DMS153 (cell line): ENCODE results near the gene PALM2AKAP2.

Experiments
- DNase-seq: peaks from one replicate; lab custom pipeline; 2025; lab: John Stamatoyannopoulos, UW

PALM2AKAP2 gene

DNA sequence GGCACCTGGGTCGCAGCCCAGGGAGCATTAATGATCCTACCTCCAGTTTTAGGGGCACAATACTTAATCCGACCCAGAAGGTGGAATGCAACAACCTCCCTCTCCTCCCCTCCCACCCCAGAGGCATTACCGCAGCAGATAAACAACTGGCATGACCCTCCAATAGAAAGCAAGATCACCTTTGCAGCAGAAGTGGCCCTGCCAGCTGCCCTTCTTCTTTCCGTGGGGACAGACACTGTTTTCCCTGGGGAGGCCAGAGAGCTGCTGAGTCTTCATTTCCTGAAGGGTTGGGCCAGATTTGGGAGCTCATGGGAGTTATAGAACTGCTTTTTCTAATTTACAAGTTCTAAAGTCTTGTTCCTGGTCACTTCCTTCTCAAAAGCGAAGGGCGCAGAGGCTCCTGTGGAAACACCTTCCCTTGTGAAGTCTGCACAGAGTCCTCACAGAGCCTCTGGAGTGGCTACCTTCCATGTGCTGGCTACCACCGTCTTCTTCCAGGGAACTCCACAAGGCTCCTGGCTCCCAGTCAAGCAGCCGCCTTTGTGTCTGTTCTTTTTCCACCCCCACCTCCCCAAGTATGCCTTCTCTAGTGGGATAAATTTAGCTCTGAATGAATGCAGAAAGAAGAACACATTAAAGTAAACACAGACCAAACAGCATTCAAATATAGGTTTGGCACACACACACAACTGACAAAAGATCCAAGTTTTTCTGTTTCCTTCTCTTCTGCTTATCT is 8.0 kb upstream of the PALM2AKAP2 start:
- peak; percentile 10 for DNase-seq

DNA sequence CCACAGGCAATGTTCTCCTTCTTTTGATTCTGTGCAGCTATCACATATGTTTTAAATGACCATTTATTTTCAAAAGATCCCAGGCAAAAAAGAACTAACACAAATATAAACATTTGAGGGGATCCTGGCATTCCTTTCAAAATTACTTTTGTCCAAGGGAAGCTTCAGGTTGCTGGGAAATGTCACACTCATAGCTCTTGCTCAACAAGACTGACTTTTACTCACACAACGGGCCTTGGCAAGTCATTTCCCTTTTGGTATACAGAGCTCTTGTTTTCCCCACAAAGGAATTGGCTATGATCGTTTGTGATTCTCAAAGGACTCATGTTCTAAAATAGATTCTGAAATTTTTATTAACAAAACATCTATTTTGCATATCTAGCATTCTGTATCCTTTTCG is 4.5 kb upstream of the PALM2AKAP2 start:
- no peak for DNase-seq

DNA sequence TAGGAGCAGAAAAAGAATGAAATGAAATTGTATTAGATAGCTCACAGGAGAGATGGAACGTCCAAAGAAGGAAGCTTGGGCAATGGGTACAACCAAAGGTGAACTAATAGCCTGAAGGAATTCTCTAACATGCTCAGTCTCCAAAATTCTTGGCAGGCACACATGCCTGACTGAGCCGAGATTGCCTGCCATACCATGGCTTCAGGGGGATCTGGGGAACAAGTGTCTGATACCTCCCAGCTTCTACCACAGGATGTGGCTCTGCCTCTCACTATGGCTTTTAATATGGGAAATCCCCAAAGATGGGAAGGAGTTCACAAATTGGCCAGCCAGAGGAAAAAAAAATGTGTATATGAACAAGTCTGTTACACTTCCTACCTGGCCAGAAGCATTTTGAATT is 3.6 kb upstream of the PALM2AKAP2 start:
- DNase-seq, result no peak

DNA sequence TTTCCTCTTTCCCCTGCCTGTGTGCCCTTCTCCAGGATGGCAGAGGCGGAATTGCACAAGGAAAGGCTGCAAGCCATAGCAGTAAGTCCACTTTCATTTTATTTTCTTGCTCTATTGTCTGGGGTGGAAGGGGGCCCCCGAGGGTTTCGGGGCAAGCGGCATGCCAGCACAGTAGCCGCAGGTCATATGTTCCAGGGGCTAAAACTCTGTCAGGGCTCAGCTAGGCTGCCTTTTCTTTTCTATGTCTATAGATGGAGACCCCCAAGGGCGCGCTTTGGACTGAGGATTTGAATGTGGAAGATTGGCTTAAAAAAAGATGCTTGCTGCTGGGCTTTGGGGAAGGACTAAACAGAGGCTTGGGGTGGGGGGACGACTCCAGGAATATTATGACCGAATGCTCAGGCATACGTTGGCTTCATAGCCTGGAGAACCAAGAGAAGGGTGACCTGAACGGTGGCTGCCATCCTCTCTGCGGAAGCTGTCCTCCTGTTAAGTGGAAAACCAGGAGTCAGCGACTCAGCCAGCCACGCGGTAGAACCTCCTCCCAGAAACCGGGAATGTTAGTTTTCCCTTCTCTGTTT is 545 bp downstream of the PALM2AKAP2 start:
- DNase-seq, result no peak

DNA sequence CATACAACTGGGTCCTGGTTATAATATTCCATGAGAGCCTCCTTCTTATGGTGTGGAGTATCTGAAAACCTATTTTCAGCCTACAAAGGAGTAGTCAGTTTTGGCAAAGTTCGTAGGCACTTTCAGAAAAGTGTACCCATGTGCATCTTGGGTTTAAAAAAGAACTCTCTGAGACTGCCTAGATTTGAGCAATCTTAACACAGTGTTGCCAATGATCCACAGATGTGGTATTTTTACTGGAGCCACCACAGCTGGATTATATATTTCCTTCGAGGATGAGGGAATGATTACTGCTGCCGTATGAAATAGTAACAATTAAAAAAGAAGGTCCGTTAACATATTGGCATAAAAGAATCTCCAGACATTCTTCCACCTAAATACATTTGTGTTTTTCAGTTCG is 1.1 kb downstream of the PALM2AKAP2 start:
- DNase-seq, result no peak

DNA sequence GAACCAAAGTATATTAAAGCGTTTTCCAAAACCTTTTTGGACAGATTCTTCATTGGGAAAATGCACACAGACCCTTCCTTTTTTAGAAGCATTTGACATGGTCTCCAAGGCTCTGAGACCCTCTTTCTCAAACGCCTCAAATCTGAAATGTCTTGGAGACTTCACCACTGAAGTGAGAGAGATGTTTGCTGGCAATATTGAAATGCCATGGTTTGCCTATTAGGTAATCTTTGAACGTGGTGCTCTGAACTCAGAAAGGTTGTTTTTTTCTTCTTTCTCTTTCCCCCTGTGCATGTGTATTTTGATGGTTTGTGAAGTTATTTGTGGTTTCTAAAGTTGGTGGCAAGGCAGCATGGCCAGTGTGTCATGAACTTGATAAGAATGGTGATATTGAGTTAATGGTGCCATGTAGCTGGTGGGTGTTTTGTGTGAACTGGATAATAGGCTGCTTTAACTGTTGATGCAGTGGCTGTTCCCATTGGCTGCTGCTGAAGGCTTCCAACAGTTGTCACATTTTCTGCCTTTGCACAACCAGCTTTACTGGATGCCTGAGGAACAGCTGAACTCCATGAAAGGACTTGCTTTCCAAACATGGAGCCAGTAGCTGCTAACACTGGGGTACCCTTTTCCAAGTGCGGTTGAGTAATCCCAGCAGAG is 1.7 kb downstream of the PALM2AKAP2 start:
- no peak for DNase-seq

DNA sequence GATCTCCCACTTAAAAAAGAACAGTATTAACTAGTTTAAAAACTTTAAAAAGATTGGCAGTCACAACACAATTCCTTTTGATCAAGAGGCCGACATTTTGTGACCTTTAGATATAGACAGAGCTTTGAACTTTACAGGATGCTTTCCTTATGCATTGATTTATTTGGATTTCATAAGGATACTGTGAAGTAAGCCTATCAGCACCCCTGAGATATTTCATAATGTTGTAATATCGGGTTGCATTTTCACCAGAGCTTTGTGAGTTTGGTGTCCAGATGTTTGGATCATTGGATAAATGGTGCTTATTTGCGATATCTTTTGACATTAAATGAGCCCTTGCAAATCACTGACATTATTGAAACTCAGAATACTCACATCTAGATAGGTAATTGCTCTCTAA is 7.7 kb downstream of the PALM2AKAP2 start:
- DNase-seq, result no peak

DNA sequence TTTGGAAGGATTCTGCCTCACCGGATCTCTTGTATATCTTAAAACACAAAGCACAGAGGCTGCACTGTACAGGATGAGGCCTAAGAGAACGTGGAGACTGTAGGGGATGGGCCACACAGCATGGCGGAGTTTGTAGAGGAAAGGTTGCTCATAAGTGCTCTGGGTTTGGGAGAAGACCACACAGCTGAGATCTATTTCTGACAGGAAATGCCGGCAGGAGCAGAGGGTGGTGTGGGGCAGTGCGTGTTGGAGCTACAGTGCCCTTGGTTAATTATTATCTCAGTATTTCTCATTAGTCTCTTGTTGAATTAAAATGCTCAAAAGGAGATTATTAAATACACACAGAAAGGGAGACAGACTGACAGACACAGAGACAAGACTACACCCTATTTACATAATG is 9.6 kb downstream of the PALM2AKAP2 start:
- DNase-seq, result no peak

DNA sequence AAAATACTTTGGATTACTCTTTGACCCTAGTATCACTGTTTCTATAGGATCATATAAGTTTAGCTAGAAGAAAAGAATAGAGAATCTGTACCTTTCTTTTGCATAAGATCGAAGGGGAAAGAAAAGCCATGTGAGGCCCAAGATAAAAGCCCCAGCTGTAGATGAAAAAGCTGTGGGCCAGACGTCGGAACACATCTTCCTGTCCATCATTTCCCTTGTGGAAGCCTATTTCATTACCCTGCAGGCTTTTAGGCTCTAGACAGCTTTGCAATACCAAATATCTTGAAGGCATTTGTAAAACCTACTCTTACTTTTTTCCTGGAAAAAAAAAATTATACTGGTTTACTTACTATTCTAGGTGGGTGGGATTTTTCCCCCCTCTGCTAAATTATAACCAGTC is 10.0 kb downstream of the PALM2AKAP2 start:
- DNase-seq, result no peak

DNA sequence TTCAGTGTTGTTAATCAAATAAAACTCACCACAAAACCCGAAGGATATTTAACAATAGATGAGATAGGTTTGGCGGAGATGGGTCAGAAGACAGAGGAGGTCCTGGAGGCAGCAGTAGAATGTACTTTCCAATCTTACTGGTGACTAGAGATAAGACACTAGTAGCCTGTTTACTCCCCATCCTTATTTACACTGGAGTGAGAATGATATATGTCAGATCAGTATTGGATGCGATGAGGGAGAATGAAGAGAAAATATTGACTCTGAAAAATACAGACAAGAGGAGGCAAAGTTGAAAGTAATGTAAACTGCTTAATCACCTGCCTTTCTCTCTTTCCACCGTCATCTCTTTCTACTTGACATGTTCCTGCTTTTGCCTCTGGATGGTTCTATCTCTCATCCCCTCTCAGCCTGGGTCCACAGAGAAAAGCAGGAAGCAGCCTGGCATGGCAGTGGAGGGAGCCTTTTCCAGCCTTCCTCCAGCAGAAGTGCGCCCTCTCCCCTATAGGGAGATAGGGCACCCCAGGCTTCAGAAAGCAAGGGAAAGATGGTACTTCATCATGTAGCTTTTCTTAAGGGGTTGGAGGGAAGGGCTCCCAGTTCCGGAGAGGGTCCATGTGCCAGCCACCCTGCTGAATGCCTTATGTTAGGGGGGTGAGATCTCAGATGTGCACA is 11.1 kb downstream of the PALM2AKAP2 start:
- DNase-seq, result no peak

DNA sequence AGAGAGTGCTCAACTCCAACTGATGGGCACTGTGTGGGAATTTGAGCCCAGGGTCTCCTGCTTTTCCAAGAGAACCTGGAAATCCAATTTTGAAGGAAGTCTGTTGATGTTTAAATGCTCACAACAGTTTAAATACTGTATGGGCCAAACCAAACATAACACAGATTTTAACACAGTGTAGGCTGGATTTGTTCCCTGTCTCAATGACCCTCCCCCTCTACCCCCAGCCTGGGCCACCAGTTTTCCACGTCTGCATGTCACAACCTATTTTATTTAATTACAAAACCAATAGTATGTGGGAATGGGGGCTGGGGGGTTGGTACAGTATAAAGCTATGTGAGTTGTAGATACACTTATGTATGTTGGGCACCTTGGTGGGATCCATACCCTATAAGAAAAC is 11.7 kb downstream of the PALM2AKAP2 start:
- DNase-seq, result no peak

DNA sequence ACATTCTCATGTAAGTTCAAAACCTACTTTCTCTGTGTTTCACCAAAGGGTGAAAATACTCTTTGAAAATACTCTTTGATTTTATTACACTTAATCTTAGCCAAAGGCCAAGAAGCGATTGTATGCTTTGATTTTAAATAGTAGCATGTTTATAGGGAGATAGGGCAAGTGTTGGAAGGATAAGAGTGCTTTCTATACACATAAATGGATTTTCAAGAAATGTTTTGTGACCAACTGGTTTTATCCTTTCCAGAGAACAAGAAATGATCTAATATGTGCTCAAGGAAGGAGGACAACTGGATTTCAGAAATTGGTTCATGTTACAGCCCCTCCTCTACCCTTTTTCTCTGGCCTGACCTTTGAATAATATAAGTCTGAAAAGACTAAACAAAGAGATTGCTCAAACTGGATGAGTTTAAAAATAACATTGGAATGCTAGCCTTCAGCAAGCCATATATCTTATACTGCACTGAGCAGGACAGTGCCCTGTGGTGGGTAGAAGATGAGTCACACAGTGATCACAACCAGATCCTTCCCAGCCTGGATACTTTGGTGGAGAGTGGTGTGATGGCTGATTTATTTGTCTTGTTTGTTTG is 13.1 kb downstream of the PALM2AKAP2 start:
- DNase-seq, result no peak

DNA sequence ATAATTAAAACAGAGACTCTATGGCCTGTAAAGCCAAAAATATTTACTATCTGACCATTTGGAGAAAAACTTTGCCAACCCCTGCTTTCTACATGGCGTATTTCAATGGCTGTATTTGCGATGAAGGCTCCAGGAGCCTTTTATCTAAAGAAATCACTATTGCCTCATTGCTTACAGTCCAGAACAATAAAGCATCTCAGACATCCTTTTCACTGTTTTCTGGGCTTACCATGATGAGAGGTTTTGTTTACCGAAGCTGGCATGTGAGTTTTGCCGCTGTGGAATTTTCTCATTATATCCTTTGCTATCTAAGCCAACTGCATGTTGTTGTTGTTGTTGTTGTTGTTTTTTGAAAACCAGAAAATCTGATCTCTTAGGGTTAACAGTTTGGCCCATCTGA is 13.9 kb downstream of the PALM2AKAP2 start:
- no peak for DNase-seq

DNA sequence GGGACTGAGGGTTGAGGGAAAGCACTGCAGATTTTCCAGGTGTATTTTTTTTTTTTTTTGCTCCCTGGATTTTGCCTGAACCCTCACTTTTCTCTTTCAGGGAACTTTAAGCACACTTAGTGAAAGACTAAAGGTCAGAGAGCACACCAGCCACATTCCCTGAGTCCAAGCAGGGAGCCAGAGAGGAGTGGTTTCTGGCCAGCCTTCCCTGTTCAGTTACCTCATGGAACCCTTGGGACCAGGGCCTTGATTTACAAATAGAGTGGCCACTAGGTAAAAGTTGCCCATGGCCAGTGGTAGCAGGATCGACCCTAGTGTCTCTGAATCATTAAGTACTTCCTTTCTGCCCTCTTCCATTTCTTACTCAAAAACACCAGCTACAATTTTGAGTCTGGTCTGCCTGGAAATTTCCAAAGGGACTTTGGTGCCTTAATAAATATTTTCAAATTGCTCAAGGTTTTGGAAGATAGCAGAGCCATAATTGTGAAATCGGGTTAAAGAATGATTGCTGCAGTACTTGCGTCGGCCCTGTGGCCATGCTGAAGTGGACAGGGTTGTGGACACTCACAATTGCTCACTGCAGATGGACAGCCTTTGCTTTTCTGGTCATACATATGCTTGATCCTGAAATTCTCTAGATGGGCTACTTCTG is 14.5 kb downstream of the PALM2AKAP2 start:
- no peak for DNase-seq

DNA sequence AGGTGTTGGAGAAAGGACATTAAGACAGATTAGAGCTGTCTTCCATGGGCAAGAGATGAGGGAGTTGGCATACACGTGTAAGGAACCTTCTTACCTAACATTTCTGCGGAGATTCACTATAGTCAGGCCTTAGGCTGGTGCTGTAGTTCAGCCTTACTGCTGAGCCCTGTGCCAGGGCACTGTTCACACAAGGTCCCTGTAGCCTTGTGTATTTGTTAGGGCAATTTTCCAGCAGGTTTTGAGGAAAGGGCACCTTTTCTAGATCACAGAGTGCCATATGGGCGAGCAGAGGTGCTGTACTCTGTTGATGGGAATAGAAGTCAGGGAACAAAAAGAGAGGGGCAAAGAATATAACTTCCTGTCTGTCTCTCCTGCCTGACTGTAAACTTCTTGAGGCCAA is 15.6 kb downstream of the PALM2AKAP2 start:
- DNase-seq, result no peak

DNA sequence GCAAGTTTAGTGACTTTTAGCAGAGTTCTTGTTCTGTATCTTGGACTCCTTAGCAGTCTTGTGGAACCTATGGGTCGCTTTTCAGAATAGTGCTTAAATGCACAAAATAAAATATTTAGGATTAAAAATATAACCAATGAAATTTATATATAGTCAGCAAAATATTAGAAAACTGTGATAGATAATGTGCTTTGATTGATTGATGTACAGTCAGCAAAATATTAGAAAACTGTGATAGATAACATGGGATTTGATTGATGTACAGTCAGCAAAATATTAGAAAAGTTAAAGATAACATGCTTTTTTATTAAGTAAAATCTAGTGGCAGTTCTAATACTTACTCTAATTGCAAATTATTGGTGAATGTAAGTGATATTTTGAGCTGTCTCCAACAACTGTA is 16.1 kb downstream of the PALM2AKAP2 start:
- no peak for DNase-seq

DNA sequence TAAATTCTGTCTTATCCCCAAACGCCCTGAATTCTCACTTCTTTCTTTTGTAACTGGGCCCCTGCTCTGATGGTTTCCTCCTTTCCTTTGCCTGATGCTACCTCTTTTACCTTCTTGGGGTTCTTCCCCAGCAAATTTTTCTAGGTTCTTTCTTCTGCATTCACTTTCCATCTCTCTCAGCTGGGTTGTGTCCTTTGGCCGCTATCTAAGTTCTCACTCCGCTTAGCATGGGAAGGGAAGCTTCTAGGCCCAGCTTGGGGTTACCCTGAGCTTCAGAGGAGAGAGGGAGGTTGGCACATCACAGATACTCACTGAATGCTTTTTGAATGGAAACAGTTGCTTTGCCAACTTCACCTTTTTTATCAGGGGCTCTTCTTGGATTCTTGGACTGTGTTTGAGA is 17.0 kb downstream of the PALM2AKAP2 start:
- no peak for DNase-seq

DNA sequence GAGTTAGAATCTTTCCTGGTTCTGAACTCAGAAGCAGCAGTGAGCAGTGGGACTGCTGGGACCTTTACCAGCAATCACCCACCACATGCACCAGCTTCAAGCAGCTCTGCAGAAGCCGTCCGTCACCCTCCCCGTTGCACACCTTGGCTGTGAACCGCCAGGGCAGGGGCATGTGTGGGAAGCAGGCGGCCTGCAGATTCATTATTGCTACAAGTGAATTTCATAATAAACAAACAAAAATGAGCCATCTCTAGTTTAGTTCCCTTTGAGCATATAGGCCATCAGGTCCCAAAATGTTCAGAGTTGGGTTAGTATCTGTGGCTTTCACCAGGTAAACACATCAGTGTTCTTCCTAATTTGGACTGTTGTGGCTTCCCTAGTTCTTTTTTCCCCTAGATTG is 17.5 kb downstream of the PALM2AKAP2 start:
- no peak for DNase-seq

DNA sequence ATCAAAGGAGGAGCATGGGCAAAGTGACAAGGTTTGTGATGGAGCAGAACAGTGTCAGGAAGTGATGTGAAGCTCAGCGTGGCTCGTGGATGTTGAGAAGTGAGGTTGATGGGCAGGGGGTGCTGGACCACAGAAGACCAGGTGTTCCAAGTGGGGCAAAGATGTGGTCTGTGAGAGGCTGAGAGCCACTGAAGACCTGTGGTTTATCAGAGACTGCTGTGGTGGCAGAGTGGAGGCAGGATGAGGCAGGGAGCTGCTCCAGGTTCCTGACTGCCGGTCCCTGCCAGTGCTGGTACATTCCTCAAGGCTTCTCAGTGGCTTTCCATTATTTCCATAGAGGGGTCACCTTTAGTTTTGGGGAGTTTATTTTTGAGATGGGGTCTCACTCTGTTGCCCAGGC is 19.1 kb downstream of the PALM2AKAP2 start:
- no peak for DNase-seq

DNA sequence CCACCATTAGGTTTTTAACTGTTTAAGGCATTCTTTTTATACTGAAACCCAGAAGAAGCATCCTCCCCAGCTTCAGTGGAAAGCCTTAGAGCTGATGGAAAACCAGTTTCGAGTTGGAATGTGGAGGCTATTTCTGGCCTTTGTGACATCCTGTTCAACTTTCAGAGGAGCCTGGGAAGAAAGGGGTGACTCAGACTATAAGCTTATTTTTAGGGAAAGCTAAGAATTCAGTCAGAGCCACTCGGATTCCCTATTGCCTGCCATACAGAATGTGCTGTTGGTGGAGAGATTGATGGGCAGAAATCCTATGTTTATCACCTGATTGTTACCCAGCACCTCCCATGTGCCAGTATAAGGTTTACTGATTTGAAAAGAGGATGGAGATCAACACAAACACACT is 19.8 kb downstream of the PALM2AKAP2 start:
- no peak for DNase-seq

DNA sequence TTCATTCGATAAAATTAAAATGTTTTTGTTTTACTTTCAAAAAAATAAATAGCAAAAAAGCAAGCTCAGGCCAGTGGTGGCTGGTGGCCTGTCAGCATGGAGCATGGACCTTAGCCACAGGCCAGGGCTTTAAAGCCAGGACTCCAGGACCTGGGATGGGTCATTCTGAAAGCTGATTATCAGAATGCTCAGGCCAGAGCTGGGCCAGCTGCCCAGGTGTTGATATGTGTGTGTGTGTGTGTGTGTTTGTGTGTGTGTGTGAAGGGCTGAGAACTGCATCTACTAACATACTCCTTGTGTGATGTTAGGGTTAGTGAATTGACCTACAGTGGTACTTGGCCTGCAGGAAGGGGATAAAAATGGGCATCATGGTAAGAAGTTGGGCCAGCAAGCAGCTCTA is 21.5 kb downstream of the PALM2AKAP2 start:
- DNase-seq, result no peak

DNA sequence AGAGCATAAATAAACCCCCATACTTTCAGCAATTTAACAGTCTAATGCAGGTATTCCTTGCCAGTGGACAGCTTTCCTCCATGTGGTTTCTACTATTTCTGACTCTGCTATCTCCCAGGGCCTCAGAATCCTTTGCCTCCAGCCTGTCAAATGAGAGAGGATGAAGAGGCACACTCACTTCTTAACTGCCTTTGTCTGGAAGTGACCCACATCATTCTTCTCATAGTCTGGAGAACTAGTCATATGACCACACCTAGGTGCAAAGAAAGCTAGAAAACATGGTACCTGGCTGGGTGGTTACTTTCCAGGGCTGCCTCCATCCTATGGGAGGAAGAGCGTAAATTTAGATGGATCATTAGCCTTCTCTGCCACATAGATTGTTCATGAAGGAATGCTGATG is 22.5 kb downstream of the PALM2AKAP2 start:
- no peak for DNase-seq
